NT2/D1 (cell line): ENCODE measurements around the gene TPI1.

Experiments
- YY1 ChIP-seq: IDR thresholded peaks from 2 replicates; pipeline ENCODE4 v1.6.1; 2011; ENCODE audit not compliant: insufficient read length, insufficient read depth
- ZNF274 ChIP-seq: IDR thresholded peaks from 2 replicates; pipeline ENCODE4 v1.6.1; 2011; ENCODE audit warnings: mild to moderate bottlenecking, low read depth, low read length

DNA sequence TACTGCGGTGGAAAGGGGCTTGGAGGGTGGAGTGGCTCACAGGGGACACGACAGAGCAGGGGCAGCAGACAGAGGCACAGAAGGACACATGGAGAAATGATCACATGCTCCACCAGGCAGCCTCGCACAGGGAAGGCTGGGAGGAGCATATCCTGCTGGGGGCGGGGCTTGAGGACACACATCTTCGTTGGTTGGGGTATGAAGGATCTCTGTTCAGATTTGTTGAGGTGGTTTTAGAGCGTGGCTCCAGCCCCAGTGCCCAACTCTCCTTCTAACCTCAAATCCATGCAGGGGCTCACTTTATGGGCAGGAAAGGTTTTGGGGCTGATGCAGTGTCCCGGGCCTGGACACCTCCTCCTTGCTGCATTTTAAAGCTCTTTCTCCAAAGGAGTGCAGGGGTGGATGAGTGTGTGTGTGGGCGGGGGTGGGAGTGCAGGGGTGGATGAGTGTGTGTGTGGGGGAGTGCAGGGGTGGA lies 39.9 kb upstream of the TPI1 start:
- TF ChIP-seq YY1 (no peak), ZNF274 (no peak)
